ENCODE data around the gene DXO.

The DXO gene

GRCh38 chr6:31920811-31921210 lies 51.1 kb downstream of the DXO start:
- no peaks in the 10 kb centered on the region for H3K36me3 ChIP-seq (ENCODE audit: insufficient read depth, low read length)
- H3K9ac ChIP-seq (ENCODE audit: low read depth, low read length): no peak overlapping the region
- H3K27me3 ChIP-seq (ENCODE audit: insufficient read depth, low read length): no peaks in the 10 kb centered on the region
- 75% methylated on average over 2 of the region's 2 CpGs for WGBS
- H3K4me3 ChIP-seq (ENCODE audit: low read length): no peak overlapping the region
- no peak overlapping the region for H3K27ac ChIP-seq (ENCODE audit: low read depth, low read length)
- H3K4me1 ChIP-seq (ENCODE audit: insufficient read depth, low read length): no peaks in the 10 kb centered on the region
- no peaks in the 10 kb centered on the region for H3K9me3 ChIP-seq (ENCODE audit: insufficient read depth, low read depth, low read length)

Data from HUES64 (cell line).